ENCODE data around the gene GMEB2. TPM values are rescaled to one million over a fixed set of nuclear protein-coding genes. Genes with fewer than 3 reads are reported as not detected.
"Not testable (repeated sequence)": the region's sequence is repeated elsewhere in the genome, so short reads cannot be mapped to it uniquely, and the experiment has no call there.

Gene GMEB2
- polyA plus RNA-seq, 3 donors, result 6.9 to 9.6 (median 7.5) TPM

DNA sequence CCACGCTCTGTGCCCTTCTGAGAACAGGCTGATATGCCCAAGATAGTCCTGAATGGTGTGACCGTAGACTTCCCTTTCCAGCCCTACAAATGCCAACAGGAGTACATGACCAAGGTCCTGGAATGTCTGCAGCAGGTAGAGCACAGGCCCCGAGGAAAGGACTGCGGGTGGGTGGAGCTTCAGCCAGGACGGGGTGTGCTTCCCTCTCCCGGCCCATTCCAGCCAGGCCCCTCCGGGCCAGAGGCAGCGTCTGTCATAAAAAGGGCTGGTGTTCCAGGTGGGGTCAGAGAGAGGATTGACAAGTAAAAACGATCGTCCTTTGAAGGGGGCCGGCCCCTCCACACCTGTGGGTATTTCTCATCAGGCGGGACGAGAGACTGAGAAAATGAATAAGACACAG, 32.5 kb upstream of the GMEB2 start:
- WGBS, 3 donors, result 55 to 71% (median 65%) methylated on average over 13 of the region's 13 CpGs
- H3K27ac ChIP-seq (ENCODE audit: low read depth, low read length), result no peak overlapping the region

DNA sequence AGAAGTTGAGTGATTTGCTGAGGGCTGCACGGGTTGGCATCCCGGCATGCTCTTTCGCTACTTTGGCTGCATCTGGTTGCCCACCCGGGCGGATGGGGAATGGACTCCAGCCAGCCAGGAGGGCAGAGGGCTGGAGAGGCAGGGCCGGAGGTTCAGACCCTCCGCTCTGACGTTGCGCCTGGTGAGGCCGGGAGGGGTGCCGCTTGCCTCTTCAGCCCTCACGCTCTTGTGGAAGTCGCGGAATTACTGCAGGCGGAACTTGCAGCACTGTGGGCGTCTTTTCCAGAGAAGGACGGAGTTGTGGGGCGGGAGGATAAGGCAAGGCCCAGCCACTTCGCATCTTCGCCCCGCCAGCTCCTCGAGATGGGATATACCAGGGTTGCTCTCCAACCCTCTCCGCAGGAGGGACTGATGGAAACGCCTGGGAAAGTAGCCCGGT, 31.9 kb upstream of the GMEB2 start:
- no peak overlapping the region for H3K27ac ChIP-seq (ENCODE audit: low read depth, low read length)
- 1 to 3% (median 2%) methylated on average over 24 to 25 of the region's 25 CpGs for WGBS, 3 donors

DNA sequence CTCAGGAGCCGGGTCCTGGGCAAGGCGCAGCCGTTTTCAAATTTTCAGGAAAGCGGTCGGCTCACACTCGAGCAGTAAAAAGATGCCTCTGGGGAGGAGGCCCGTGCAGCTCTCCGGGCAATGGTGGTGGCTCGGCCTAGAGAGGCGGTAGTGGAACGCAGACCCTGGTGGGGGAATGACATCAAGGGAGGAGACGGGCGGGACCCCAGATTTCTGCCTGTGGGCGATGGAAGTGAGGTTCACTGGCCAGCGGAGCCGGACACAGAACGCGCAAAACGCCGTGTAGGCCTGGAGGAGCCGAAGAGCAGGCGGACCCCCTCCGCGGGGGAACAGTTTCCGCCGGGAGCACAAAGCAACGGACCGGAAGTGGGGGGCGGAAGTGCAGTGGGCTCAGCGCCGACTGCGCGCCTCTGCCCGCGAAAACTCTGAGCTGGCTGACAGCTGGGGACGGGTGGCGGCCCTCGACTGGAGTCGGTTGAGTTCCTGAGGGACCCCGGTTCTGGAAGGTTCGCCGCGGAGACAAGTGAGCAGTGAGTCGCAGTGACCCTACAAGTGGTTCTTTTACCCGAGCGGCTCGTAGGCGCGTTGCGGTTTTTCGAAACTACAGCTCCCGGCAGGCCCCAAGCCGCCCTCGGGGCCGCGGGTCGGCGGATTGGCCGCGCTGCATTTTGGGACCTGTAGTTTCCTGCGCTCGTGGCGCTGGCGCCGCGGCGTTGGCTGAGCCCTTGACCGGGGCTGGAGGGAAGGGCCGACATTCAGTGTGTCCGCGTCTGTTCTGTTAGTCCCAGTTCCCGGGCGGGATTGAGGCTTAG, 31.2 kb upstream of the GMEB2 start, which contains the start of gene RTEL1:
RTEL1 (plus strand) TSS at position 376 of the 812 bp plus-strand sequence. CDS start 1,091 bp downstream, outside the sequence.
- H3K27ac ChIP-seq (ENCODE audit: low read depth, low read length), result peak within 1 kb of the TSS; percentile 20
- 1 to 2% (median 2%) methylated on average over 68 to 73 of the region's 73 CpGs for WGBS, 3 donors

DNA sequence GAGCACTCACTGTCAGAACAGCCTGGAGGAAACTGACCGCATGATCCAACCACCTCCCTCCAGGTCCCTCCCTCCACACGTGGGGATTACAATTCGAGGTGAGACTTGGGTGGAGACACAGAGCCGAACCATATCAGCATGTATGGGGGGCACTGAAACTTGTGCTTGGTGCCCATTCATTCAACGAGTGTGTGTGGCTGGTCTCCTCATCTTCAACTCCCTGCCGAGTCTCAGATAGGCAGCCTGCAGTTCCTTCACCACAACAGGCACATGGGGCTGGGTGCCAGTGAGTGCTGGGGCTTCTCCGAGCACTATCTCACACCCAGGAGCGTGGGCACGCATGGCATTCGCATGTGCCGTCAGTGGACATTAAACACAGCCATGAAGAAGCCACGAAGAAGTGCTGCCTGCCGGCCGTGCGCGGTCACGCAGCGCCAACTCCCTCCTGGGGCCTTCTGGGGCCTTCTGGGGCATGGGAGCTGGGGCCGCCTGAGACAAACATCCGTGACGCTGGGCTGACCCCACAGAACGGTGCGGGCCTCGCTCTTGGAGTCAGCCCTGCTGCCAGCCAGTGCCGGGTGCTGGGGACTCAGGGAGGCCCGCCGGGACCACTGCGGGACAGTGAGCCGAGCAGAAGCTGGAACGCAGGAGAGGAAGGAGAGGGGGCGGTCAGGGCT, 30.5 kb upstream of the GMEB2 start:
- peak overlapping the region; percentile 20 for H3K27ac ChIP-seq (ENCODE audit: low read depth, low read length)
- 40 to 48% (median 46%) methylated on average over 31 of the region's 31 CpGs for WGBS, 3 donors

DNA sequence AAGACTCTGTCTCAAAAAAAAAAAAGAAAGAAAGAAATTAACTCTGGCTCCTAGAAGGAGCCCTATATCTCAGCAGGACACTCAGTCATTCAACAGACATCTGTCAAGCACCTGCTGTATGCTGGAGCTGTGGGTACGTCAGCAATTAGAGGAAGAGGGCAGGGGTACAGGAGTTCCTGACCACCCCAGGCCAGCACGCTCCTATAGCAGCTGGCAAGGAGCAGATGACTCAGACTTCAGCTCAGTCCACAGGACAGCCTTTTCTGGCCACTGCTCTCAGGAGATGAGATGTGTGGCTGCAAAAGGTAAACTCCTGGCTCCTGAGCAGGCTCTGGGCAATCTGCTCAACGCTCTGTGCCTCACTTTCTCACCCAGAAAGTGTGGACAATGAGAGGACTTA, 29.6 kb upstream of the GMEB2 start:
- WGBS, 3 donors, result 84 to 86% (median 86%) methylated on average over 3 of the region's 3 CpGs
- H3K27ac ChIP-seq (ENCODE audit: low read depth, low read length), result no peak overlapping the region

DNA sequence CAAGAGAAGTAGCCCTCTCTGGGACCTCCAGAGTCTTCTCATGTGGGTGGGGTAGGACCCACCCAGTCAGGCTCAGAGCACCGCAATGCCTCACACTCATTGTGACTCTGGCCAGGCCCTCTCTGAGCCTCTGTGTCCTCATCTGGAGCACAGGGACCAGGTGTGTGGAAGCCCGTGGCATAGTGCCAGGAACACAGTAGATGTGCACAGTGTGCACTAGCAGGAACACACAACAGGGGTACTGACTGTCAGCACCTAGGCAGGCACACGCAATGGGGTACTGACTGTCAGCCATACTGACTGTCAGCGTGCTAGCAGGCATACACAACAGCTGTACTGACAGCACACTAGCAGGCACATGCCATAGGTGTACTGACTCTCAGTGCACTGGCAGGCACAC, 28.3 kb upstream of the GMEB2 start:
- WGBS, 3 donors, result 55 to 94% (median 87%) methylated on average over 4 of the region's 4 CpGs
- no peak overlapping the region for H3K27ac ChIP-seq (ENCODE audit: low read depth, low read length)

DNA sequence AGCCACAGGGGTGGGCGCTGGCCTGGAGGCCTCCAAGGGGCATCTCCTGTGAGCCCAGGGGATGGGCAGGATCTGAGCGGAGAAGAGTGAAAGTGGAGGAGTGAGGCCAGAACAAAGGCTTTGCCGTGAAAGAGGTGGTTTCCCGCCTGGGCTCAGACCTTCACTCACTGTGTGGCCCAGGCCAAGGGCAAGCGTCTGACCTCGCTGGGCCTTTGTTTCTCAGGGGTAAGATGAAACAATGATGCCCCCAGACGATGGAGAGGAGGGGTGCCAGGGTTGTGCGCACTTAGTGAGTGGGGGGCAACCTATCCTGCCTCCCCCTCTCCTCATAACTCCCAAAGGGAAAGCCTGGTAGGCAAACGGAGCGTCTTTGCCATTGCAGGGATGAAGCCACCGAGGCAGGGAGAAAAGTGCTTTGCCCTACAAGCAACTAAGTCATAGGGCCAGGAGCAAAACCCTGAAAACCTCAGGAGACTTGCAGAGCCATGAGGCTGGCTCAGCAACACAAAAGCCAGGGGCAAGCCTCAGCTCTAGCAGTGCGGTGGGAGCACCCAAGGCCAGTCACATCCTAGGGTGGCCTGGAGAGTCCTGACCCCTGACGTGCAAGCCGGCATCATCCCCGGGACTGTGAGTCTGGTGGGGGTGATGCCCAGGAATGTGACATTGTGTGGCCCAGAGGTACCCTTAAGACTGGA, 27.2 kb upstream of the GMEB2 start:
- no peak overlapping the region for H3K27ac ChIP-seq (ENCODE audit: low read depth, low read length)
- 48 to 63% (median 54%) methylated on average over 13 to 15 of the region's 15 CpGs for WGBS, 3 donors

DNA sequence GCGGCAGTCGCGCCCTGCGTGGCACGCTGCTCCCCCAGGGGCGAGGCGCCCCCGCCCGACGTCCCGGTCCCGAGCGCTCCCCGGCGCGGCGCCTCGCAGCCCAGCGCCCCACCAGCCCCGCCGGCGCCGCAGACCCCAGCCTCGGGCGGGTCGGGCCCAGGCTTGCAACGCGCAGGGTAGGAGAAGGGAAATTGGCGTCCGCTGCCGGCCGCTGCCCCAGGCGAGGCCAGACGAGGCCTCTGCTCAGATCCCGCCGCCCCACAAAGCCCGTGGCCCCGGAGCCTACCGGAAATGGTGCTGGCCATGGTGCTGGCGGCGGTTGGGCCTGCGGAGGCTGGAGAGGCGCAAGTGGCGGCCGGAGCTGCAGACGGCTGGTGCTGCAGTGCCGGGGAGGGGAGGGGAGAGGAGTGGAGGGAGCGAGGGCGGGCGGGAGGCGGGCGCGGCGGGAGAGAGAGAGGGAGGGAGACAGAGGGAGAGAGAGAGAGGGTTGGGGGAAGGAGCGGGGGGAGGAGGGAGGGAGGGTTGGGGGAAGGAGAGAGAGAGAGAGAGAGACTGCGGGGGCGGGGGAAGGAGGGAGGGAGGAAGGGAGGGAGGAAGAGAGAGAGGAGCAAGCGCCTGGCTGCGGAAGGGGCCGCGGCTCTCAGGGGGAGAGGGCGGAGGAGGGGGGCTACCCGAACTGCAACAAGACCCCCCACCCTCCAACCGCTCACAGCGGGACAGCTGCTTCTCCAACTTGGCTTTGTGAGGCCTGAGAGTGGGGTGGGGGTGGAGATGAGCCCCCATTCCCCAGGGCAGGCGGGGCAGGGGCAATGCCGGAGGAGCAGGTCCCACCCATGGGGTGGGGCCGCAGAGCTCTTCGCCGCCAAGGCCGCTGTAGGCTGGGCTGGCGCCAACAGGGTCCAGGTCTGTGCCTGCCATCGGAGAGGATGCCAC, 26.4 kb upstream of the GMEB2 start, which contains the start of gene STMN3:
STMN3 (minus strand) TSS at position 384 of the 933 bp plus-strand sequence; CDS start at position 305, 79 bp downstream.
- H3K27ac ChIP-seq (ENCODE audit: low read depth, low read length), result no peak within 1 kb of the TSS
- WGBS, 3 donors, result 1% methylated on average over 65 to 72 of the region's 73 CpGs

DNA sequence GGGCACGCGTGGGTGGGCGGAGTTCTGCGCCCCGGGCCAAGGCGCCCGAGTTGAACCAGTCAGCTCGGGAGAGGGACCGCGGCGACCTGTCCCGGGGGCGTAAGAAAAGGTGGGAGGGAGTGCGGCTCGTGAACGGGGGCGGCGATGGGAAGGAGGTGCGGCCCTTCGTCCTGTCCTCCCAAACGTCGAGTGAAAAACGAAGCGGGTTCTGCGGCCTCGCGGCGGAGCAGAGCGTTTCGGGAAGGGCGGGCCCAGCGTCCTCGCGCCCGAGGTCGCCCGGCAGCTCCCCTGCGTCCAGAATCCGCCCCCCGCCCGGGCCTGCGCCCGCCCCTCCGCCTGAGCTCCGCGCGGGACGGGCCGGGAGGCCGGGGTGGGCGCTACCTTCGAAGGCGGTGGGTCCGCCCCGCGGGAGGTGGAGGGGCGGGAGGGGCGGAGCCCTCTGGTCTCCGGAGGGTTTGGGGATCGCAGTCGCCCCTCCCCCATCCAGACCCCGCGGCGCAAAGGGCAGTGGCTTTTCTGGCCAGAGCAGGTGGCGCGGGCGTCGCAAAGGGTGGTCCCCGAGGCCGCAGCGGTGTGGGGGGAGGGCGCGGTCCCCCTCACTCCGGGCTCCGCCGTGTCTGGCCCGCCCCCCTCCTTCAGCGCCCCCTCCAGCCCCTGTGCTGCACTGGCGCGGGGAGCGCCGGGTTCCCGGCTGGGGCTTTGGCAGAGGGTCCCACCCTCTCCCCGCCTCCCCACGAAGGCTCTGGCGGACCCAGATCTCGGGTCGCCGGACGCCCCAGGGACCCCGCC, 25.5 kb upstream of the GMEB2 start:
- H3K27ac ChIP-seq (ENCODE audit: low read depth, low read length), result no peak overlapping the region
- 1% methylated on average over 61 to 91 of the region's 91 CpGs for WGBS, 3 donors

DNA sequence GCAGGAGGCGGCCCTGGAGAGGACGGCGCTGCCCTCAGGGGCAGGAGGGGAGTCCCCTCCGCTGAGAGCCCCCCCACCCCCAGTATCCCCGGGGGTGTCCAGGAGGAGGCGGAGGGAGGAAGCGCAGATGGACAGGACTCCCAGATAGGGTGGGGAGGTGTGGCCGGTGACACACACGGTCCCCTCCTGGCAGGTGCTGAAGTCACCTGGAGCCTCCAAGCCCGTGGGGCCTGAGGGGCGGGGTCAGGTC, 25.0 kb upstream of the GMEB2 start:
- 14 to 18% (median 15%) methylated on average over 10 to 11 of the region's 11 CpGs for WGBS, 3 donors
- no peak overlapping the region for H3K27ac ChIP-seq (ENCODE audit: low read depth, low read length)

DNA sequence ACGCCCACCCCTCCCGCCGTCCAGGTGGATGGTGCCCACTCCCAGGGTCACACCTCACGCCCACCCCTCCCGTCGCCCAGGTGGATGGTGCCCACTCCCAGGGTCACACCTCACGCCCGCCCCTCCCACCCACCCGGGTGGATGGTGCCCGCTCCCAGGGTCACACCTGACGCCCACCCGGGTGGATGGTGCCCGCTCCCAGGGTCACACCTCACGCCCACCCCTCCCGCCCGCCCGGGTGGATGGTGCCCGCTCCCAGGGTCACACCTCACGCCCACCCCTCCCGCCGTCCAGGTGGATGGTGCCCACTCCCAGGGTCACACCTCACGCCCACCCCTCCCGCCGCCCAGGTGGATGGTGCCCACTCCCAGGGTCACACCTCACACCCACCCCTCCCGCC, 23.6 kb upstream of the GMEB2 start:
- H3K27ac ChIP-seq (ENCODE audit: low read depth, low read length), result not testable (repeated sequence)
- 90 to 92% (median 92%) methylated on average over 17 to 25 of the region's 25 CpGs for WGBS, 3 donors

DNA sequence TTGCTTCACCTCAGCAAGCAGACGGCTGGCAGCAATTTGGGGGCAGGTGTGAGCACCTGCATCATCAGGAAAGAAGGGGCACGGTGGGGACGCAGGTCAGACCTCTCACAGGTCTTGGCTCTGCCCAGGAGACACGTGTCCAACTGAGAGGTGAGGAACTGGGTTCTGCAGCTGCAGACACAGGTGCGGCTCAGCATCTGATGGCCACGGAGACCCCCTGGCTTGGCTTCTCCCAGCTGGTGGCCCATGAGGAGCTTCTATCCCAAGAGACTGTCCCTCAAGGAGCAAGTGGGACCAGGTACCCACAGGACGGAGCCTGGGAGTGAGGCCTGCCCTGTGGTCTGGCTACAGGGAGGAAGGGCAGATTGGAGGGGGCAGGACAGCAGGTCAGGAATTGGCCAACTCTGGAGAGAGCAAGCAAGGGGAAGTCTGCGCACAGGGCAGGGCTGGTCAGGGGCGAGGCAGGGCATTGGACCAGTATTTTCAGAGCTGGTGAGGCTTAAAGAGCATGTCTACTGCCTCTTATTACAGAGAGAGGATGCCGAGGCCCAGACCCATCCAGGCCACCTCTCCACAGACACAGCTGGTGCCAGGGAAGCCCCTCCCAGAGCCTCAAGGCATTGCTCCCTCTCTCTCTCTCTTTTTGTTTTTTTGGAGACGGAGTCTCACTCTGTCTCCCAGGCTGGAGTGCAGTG, 22.1 kb upstream of the GMEB2 start:
- no peak overlapping the region for H3K27ac ChIP-seq (ENCODE audit: low read depth, low read length)
- WGBS, 3 donors, result 81 to 84% (median 83%) methylated on average over 11 of the region's 11 CpGs

DNA sequence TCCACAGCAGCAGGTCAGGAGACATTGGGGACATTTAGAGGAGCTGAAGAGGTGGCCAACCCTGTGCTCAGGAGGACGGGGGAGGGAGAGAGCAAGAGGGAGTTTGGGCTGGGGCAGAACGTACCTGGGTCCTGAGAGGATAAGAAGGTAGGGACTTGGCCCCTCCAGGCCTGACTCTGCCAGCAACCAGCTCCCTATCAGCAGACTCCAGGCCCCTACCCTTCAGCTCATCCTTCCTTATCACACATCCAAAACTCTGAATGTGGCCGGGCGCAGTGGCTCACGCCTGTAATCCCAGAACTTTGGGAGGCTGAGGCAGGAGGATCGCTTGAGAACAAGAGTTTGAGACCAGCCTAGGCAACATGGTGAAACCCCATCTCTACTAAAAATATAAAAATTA, 21.3 kb upstream of the GMEB2 start:
- no peak overlapping the region for H3K27ac ChIP-seq (ENCODE audit: low read depth, low read length)
- WGBS, 3 donors, result 91 to 95% (median 92%) methylated on average over 6 of the region's 6 CpGs

DNA sequence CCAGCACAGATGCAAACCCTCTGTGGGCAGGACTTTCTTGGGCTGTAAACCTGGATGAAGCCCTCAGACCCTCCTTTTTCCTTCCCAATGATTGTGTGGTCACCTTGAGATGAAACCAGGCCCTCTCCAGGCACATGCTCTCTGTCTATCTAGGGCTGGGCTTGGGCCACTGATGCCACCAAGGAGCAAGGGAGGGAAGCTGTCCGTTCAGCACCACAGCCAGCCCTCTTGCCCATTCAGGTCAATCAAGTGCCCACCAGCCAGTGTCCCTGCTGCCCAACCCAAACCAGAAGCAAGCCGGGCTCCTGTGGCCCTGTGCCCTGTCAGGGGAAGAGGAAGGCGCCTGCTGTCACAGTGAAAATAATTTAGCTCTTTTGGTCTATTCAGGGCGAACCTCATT, 18.3 kb upstream of the GMEB2 start:
- 75 to 89% (median 86%) methylated on average over 4 of the region's 4 CpGs for WGBS, 3 donors
- no peak overlapping the region for H3K27ac ChIP-seq (ENCODE audit: low read depth, low read length)

DNA sequence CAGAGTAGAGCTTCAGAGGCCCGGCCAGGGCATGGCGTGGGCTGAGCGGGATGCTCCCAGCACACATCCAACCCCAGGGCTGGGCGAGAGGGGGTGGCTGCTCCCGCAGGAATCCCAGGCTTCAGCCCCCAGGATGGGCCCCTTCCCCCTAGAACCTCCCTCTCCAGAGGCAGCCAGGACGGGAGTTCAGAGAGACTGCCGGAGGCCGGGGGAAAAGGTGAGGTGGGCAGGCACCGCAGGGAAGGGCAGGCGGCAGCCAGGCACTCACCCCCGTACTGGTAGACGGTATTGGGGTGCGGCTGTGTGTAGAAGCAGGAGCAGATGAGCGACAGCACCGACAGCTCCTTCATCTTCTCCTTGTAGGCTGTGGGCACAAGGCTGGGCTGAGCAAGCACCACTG, 17.0 kb upstream of the GMEB2 start:
- WGBS, 3 donors, result 88 to 92% (median 90%) methylated on average over 14 to 15 of the region's 15 CpGs
- no peak overlapping the region for H3K27ac ChIP-seq (ENCODE audit: low read depth, low read length)

DNA sequence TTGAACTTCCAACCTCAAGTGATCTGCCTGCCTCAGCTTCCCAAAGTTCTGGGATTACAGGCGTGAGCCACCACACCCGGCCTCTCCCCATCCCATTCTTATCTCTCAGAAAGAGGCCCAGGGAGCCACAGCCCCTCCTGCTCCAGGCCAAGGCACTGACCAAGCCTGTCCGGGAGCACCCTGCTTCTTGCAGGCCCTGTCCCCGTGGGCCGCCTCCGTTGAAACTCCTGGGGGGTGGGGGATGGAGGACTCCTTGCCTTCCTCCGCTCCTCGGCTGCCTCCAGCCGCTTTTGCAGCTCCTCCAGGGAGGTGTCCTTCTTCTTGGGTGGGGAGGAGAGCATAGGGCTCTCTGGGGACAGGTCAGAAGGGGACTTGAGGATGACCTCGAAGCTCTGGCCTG, 16.6 kb upstream of the GMEB2 start:
- WGBS, 3 donors, result 86 to 92% (median 92%) methylated on average over 10 of the region's 10 CpGs
- no peak overlapping the region for H3K27ac ChIP-seq (ENCODE audit: low read depth, low read length)

All from adipose tissue (tissue), 3 donors.